H9 (cell line): ENCODE measurements around the gene TSACC. TPM values are rescaled to one million over a fixed set of nuclear protein-coding genes. Genes with fewer than 3 reads are reported as not detected.
"Not testable (repeated sequence)": the region's sequence is repeated elsewhere in the genome, so short reads cannot be mapped to it uniquely, and the experiment has no call there.

Experiments used
- DNase-seq: peaks from one replicate; pipeline ENCODE4 v3.0.0-alpha.2; 2017
- H2AFZ ChIP-seq: one replicate; pipeline ENCODE4 v1.6.1; 2013; ENCODE audit warnings: mild to moderate bottlenecking, low read length, control low read depth, moderate library complexity
- H2AK5ac ChIP-seq: 2 replicates; pipeline ENCODE4 v1.6.1; 2013; ENCODE audit warnings: low read length, control low read depth, mixed read lengths; ENCODE audit not compliant: insufficient read length
- H2BK120ac ChIP-seq: one replicate; pipeline ENCODE4 v1.6.1; 2013; ENCODE audit warnings: low read depth, mild to moderate bottlenecking, low read length, control low read depth, inconsistent platforms; ENCODE audit not compliant: poor library complexity, severe bottlenecking
- H2BK12ac ChIP-seq: 2 replicates; pipeline ENCODE4 v1.6.1; 2013; ENCODE audit warnings: low read length, control low read depth, mixed read lengths, low read depth; ENCODE audit not compliant: insufficient read length
- H2BK15ac ChIP-seq: 2 replicates; pipeline ENCODE4 v1.6.1; 2013; ENCODE audit warnings: low read depth, low read length, control low read depth
- H2BK20ac ChIP-seq: one replicate; pipeline ENCODE4 v1.6.1; 2013; ENCODE audit warnings: low read depth, mild to moderate bottlenecking, low read length, control low read depth, inconsistent platforms; ENCODE audit not compliant: poor library complexity, severe bottlenecking
- H2BK5ac ChIP-seq: 2 replicates; pipeline ENCODE4 v1.6.1; 2013; ENCODE audit warnings: low read length, control low read depth, mixed read lengths; ENCODE audit not compliant: insufficient read length
- H3K14ac ChIP-seq: 2 replicates; pipeline ENCODE4 v1.6.1; 2013; ENCODE audit warnings: low read length, control low read depth; ENCODE audit not compliant: insufficient read depth
- H3K18ac ChIP-seq: 2 replicates; pipeline ENCODE4 v1.6.1; 2013; ENCODE audit warnings: low read depth, mild to moderate bottlenecking, mixed read lengths, low read length, control low read depth; ENCODE audit not compliant: insufficient read length
- H3K23ac ChIP-seq: 2 replicates; pipeline ENCODE4 v1.6.1; 2013; ENCODE audit warnings: low read length, control low read depth, mixed read lengths, low read depth; ENCODE audit not compliant: insufficient read length
- H3K23me2 ChIP-seq: 2 replicates; pipeline ENCODE4 v1.6.1; 2013; ENCODE audit warnings: low read depth, mild to moderate bottlenecking, mixed read lengths, low read length, control low read depth; ENCODE audit not compliant: insufficient read length, poor library complexity, severe bottlenecking
- H3K27ac ChIP-seq: 2 replicates; pipeline ENCODE4 v1.5.1; 2013; ENCODE audit warnings: low read length, control low read depth, mixed read lengths, low read depth; ENCODE audit not compliant: insufficient read length
- H3K27me3 ChIP-seq: 2 replicates; pipeline ENCODE4 v1.6.1; 2013; ENCODE audit warnings: low read length, control low read depth, inconsistent platforms; ENCODE audit not compliant: insufficient read depth
- H3K4ac ChIP-seq: 2 replicates; pipeline ENCODE4 v1.6.1; 2013; ENCODE audit warnings: low read depth, mild to moderate bottlenecking, control low read depth, inconsistent platforms, low read length, moderate library complexity
- H3K4me1 ChIP-seq: 2 replicates; pipeline ENCODE4 v1.6.1; 2013; ENCODE audit warnings: low read length, control low read depth, inconsistent platforms; ENCODE audit not compliant: insufficient read depth
- H3K4me2 ChIP-seq: 2 replicates; pipeline ENCODE4 v1.6.1; 2013; ENCODE audit warnings: low read length, control low read depth, mixed read lengths; ENCODE audit not compliant: insufficient read length, insufficient read depth
- H3K56ac ChIP-seq: 2 replicates; pipeline ENCODE4 v1.6.1; 2013; ENCODE audit warnings: low read depth, mild to moderate bottlenecking, mixed read lengths, low read length, control low read depth; ENCODE audit not compliant: insufficient read length
- H3K79me1 ChIP-seq: 2 replicates; pipeline ENCODE4 v1.6.1; 2013; ENCODE audit warnings: low read depth, mild to moderate bottlenecking, moderate library complexity, low read length, control low read depth, inconsistent platforms; ENCODE audit not compliant: insufficient read depth, poor library complexity, severe bottlenecking
- H3K79me2 ChIP-seq: 2 replicates; pipeline ENCODE4 v1.6.1; 2013; ENCODE audit warnings: low read length, control low read depth, inconsistent platforms; ENCODE audit not compliant: insufficient read depth
- H3K9ac ChIP-seq: 2 replicates; pipeline ENCODE4 v1.6.1; 2013; ENCODE audit warnings: low read length, control low read depth, mixed read lengths; ENCODE audit not compliant: insufficient read length; ENCODE audit errors: extremely low read depth
- H3K9me3 ChIP-seq: one replicate; pipeline ENCODE4 v1.6.1; 2013; ENCODE audit warnings: low read depth, low read length, inconsistent platforms; ENCODE audit not compliant: control insufficient read depth
- H3T11ph ChIP-seq: one replicate; pipeline ENCODE4 v1.6.1; 2013; ENCODE audit warnings: mild to moderate bottlenecking, low read length, control low read depth, inconsistent platforms
- H4K20me1 ChIP-seq: one replicate; pipeline ENCODE4 v1.6.1; 2013; ENCODE audit not compliant: control insufficient read depth, insufficient read length, insufficient read depth
- H4K5ac ChIP-seq: 2 replicates; pipeline ENCODE4 v1.6.1; 2013; ENCODE audit warnings: low read depth, mild to moderate bottlenecking, mixed read lengths, low read length, control low read depth; ENCODE audit not compliant: insufficient read length
- H4K8ac ChIP-seq: replicated peaks from 2 replicates; pipeline ENCODE4 v1.6.1; 2013; ENCODE audit warnings: low read length, control low read depth, mixed read lengths, low read depth; ENCODE audit not compliant: insufficient read length
- H4K91ac ChIP-seq: 2 replicates; pipeline ENCODE4 v1.6.1; 2013; ENCODE audit warnings: low read depth, mild to moderate bottlenecking, moderate library complexity, mixed read lengths, low read length, control low read depth; ENCODE audit not compliant: insufficient read length
- H3K27ac Mint-ChIP-seq, 3 experiments: 2 replicates in 2 of 3; 3 replicates in 1 of 3; pipeline ENCODE4 v1.8.0; 2020 to 2021; ENCODE audit warnings: mixed read lengths in 3 of 3, mild to moderate bottlenecking in 1 of 3, moderate library complexity in 1 of 3
- H3K27me3 Mint-ChIP-seq: 2 replicates; pipeline ENCODE4 v1.8.0; 2021; ENCODE audit warnings: low read depth, mild to moderate bottlenecking, moderate library complexity, mixed read lengths
- H3K36me3 Mint-ChIP-seq, 3 experiments: 2 replicates in 2 of 3; 3 replicates in 1 of 3; pipeline ENCODE4 v1.8.0; 2020 to 2021; ENCODE audit warnings: low read depth in 3 of 3, mixed read lengths in 3 of 3; ENCODE audit not compliant: insufficient read depth in 1 of 3
- H3K4me1 Mint-ChIP-seq, 2 experiments: 2 replicates each; pipeline ENCODE4 v1.8.0; 2020; ENCODE audit warnings: mixed read lengths in 2 of 2
- H3K4me3 Mint-ChIP-seq, 2 experiments: 2 replicates in 1 of 2; 3 replicates in 1 of 2; pipeline ENCODE4 v1.8.0; 2020 to 2021; ENCODE audit warnings: mild to moderate bottlenecking in 2 of 2, mixed read lengths in 2 of 2, moderate library complexity in 1 of 2
- H3K9me3 Mint-ChIP-seq, 2 experiments: 2 replicates in 1 of 2; 3 replicates in 1 of 2; pipeline ENCODE4 v1.8.0; 2020; ENCODE audit warnings: mild to moderate bottlenecking in 2 of 2, mixed read lengths in 2 of 2, moderate library complexity in 1 of 2
- WGBS: extraction: QIAGEN DNeasy Blood & Tissue Kit; methylation state at CpG from one replicate; pipeline ENCODE4 v1.1.7; 2013; ENCODE audit warnings: missing lambda C conversion rate, low lambda C conversion rate, mixed read lengths; ENCODE audit not compliant: insufficient read length; ENCODE audit errors: extremely low coverage; 5-methylcytosine and 5-hydroxymethylcytosine counted together
- total RNA-seq: library from RNA; stranded (reverse); gene quantifications from 2 replicates; pipeline ENCODE4 v1.2.1, GENCODE V29; 2021
- TF ChIP-seq, protein P1 (sequence below): fragments of 200-600 bp; sonication (generic); conservative IDR thresholded peaks from 3 replicates; pipeline ENCODE4 v1.8.0; 2021; ENCODE audit warnings: antibody characterized with exemption, mild to moderate bottlenecking

TSACC gene
- total RNA-seq, 1 experiment from 2014 or later, result 2.3 TPM

DNA sequence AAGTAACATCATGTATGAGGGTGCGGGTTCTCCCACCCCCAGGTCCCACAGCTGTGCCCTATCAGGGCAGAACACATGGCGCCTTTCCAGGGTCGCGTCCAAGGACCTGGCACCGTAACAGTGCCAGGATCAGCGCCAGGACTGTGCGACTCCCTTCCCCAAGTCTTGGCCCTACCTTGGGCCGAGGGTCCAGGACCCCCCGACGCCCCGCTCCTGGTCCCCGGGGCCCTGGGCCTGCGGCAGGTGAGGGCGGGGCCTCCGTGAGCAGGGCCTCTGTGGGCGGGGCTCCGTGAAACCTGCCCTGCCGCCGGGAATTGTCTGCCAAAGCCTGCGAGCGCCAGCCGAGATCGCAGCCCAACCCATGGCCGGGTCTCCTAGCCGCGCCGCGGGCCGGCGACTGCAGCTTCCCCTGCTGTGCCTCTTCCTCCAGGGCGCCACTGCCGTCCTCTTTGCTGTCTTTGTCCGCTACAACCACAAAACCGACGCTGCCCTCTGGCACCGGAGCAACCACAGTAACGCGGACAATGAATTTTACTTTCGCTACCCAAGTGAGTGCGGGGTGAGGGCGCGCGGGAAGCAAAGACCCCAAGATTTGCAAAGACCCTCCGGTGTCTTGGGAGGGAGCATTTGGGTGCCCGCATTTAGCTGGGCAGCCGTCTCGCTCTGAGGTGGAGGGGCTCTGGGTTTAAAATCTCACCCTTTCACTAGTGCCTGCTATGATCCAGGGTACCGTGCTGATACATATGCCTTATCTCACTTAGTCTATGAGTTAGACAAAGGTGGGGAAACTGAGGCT is 30.8 kb downstream of the TSACC start, which contains the start of gene RHBG:
Gene RHBG (plus strand): TSS at position 323 of the 796 bp plus-strand sequence. CDS start 39 bp downstream, at position 362.
- TF ChIP-seq, protein P1, sequence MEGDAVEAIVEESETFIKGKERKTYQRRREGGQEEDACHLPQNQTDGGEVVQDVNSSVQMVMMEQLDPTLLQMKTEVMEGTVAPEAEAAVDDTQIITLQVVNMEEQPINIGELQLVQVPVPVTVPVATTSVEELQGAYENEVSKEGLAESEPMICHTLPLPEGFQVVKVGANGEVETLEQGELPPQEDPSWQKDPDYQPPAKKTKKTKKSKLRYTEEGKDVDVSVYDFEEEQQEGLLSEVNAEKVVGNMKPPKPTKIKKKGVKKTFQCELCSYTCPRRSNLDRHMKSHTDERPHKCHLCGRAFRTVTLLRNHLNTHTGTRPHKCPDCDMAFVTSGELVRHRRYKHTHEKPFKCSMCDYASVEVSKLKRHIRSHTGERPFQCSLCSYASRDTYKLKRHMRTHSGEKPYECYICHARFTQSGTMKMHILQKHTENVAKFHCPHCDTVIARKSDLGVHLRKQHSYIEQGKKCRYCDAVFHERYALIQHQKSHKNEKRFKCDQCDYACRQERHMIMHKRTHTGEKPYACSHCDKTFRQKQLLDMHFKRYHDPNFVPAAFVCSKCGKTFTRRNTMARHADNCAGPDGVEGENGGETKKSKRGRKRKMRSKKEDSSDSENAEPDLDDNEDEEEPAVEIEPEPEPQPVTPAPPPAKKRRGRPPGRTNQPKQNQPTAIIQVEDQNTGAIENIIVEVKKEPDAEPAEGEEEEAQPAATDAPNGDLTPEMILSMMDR, result no peak
- H3K4me1 ChIP-seq, result no peaks in the 10 kb centered on the region
- no peak within 1 kb of the TSS for H3K4ac ChIP-seq
- no peak within 1 kb of the TSS for H3K27ac ChIP-seq
- Mint-ChIP-seq H3K4me3 (peak within 1 kb of the TSS; percentile 69 to 85), H3K27ac (no peak within 1 kb of the TSS), H3K27me3 (peaks cover 56% of the 10 kb centered on the region), H3K36me3 (no peaks in the 10 kb centered on the region; a peak in 1 of 7 replicates), H3K4me1 (peaks cover 19 to 32% of the 10 kb centered on the region in 2 experiments), H3K9me3 (no peaks in the 10 kb centered on the region)
- peak within 1 kb of the TSS; percentile 9 for H3K9ac ChIP-seq
- H3K9me3 ChIP-seq, result no peaks in the 10 kb centered on the region
- H4K91ac ChIP-seq, result no peak within 1 kb of the TSS
- no peak within 1 kb of the TSS for H2BK120ac ChIP-seq
- DNase-seq, result peak; percentile 84
- H2AK5ac ChIP-seq, result no peak within 1 kb of the TSS
- H3K79me2 ChIP-seq, result no peaks in the 10 kb centered on the region
- no peak within 1 kb of the TSS for H2BK15ac ChIP-seq
- peak within 1 kb of the TSS; percentile 55; the same call in 1 of the 2 replicates for H3K14ac ChIP-seq
- no CpG with 5 or more reads among the region's 48 CpGs for WGBS
- H3T11ph ChIP-seq, result no peak within 1 kb of the TSS
- no peaks in the 10 kb centered on the region for H3K79me1 ChIP-seq
- H4K5ac ChIP-seq, result no peak within 1 kb of the TSS
- H3K23ac ChIP-seq, result no peak within 1 kb of the TSS
- H2BK5ac ChIP-seq, result no peak within 1 kb of the TSS
- H2AFZ ChIP-seq, result no peak within 1 kb of the TSS
- H4K20me1 ChIP-seq, result no peaks in the 10 kb centered on the region
- no peak within 1 kb of the TSS for H2BK20ac ChIP-seq
- H3K23me2 ChIP-seq, result peaks cover 4% of the 10 kb centered on the region
- H4K8ac ChIP-seq, result no peak within 1 kb of the TSS
- H2BK12ac ChIP-seq, result no peak within 1 kb of the TSS
- H3K18ac ChIP-seq, result no peak within 1 kb of the TSS
- peak within 1 kb of the TSS; percentile 30 for H3K4me2 ChIP-seq
- H3K56ac ChIP-seq, result no peak within 1 kb of the TSS
- H3K27me3 ChIP-seq, result no peaks in the 10 kb centered on the region; the same call in 1 of the 2 replicates

DNA sequence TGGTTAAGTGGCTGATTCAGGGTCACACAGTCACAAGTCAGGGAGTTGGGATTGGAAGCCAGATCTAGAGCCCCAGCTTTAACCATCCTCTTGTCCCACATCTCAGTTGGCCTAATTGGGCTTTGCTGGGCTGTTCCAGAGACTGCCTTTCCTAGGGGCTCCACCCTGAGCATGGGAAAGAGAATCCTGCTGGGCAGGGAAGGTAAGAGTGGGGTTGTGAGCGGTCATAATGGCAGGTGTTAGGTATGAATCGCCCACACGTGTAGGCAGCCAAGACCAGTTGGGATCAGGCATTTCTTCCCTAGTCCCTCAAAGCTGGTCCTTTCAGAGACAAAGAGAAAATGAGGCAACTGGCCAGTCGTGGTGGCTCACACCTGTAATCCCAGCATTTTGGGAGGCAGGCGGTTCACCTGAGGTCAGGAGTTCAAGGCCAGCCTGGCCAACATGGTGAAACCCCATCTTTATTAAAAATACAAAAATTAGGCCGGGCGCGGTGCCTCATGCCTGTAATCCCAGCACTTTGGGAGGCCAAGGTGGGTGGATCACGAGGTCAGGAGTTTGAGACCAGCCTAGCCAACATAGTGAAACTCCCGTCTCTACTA is 31.5 kb downstream of the TSACC start:
- not testable (repeated sequence) for H3K79me2 ChIP-seq, DNase-seq, H3K27ac ChIP-seq, H4K91ac ChIP-seq, H3K27me3 ChIP-seq, H2BK12ac ChIP-seq, H2BK120ac ChIP-seq, H2AFZ ChIP-seq, H3K23me2 ChIP-seq, H2BK5ac ChIP-seq, H4K5ac ChIP-seq, H2AK5ac ChIP-seq, H3K4ac ChIP-seq, H3T11ph ChIP-seq, H4K8ac ChIP-seq, H3K79me1 ChIP-seq, H3K18ac ChIP-seq, H2BK15ac ChIP-seq, H3K36me3 Mint-ChIP-seq, H4K20me1 ChIP-seq, H3K4me1 ChIP-seq, H3K9me3 ChIP-seq, H3K9me3 Mint-ChIP-seq, H3K14ac ChIP-seq, H3K23ac ChIP-seq, H3K56ac ChIP-seq, H3K27ac Mint-ChIP-seq, H2BK20ac ChIP-seq
- Mint-ChIP-seq H3K27me3 (peaks cover 49% of the 10 kb centered on the region), H3K4me3 (peak overlapping the region; percentile 69 to 85), H3K4me1 (peaks cover 13 to 26% of the 10 kb centered on the region in 2 experiments)
- Histone ChIP-seq H3K4me2 (peak overlapping the region; percentile 30), H3K9ac (peak overlapping the region; percentile 9)
- WGBS, result no CpG with 5 or more reads among the region's 10 CpGs
